Uterus (tissue), 4 donors: ENCODE measurements around the gene GP2. TPM values are rescaled to one million over a fixed set of nuclear protein-coding genes. Genes with fewer than 3 reads are reported as not detected.

Experiments
- DNase-seq, 2 donors: peaks; one replicate each; pipeline ENCODE4 v3.0.0-alpha.2; 2019 to 2020
- H3K27ac ChIP-seq, 2 donors: fragments of 200-600 bp; sonication (generic); 1 replicate in 1 of 2; 2 replicates in 1 of 2; pipeline ENCODE4 v1.5.1; 2016 to 2018
- H3K27me3 ChIP-seq, 2 donors: fragments of 200-600 bp; sonication (generic); one replicate each; pipeline ENCODE4 v1.5.1; 2018 to 2019; ENCODE audit warnings: control low read depth in 1 of 2
- H3K36me3 ChIP-seq, 2 donors: fragments of 200-600 bp; sonication (generic); one replicate each; pipeline ENCODE4 v1.5.1; 2019; ENCODE audit warnings: control low read depth in 1 of 2
- H3K4me1 ChIP-seq, 2 donors: fragments of 200-600 bp; sonication (generic); one replicate each; pipeline ENCODE4 v1.5.1; 2018 to 2019; ENCODE audit warnings: control low read depth in 1 of 2
- H3K4me3 ChIP-seq, 2 donors: fragments of 200-600 bp; sonication (generic); 1 replicate in 1 of 2; 2 replicates in 1 of 2; pipeline ENCODE4 v1.5.1; 2018 to 2019; ENCODE audit warnings: mild to moderate bottlenecking in 1 of 2
- H3K9me3 ChIP-seq, 2 donors: fragments of 200-600 bp; sonication (generic); one replicate each; pipeline ENCODE4 v1.5.1; 2019; ENCODE audit warnings: control low read depth in 1 of 2
- CTCF ChIP-seq, 4 experiments: fragments of 200-600 bp in 2 of 4; fragments of 450-650 bp in 2 of 4; sonication (generic) in 2 of 4; IDR thresholded peaks; one replicate each; pipeline ENCODE4 v1.5.1; 2016 to 2019; ENCODE audit warnings: antibody characterized with exemption in 4 of 4, mild to moderate bottlenecking in 2 of 4, moderate library complexity in 1 of 4
- POLR2A ChIP-seq, 2 donors: fragments of 450-650 bp; IDR thresholded peaks; one replicate each; pipeline ENCODE4 v1.6.1; 2016; ENCODE audit warnings: antibody characterized with exemption in 2 of 2, mild to moderate bottlenecking in 1 of 2, moderate library complexity in 1 of 2
- intact Hi-C: fragments of 100-400 bp; cut with DNase I; formaldehyde crosslinking; loops from one replicate; pipeline ENCODE4 v1.15.1; 2023; ENCODE audit warnings: low total_unique reads
- total RNA-seq, 4 donors: library from RNA; depleted of rRNA in 3 of 4; stranded (reverse); fragments of >200 nt in 3 of 4; gene quantifications; one replicate each; pipeline versions ENCODE4 v1.1.0 to v1.2.4, GENCODE V29; 2014 to 2023
- donor health status: DM: yes; HTN: yes; CAD: no.

Gene GP2
- total RNA-seq, 4 donors from 2014 or later: not detected

- no peak overlapping the region for H3K27ac ChIP-seq
- no peaks in the 10 kb centered on the region for H3K27me3 ChIP-seq
- H3K4me1 ChIP-seq: no peaks in the 10 kb centered on the region
- H3K9me3 ChIP-seq: no peaks in the 10 kb centered on the region
- no peak for DNase-seq
- H3K36me3 ChIP-seq: no peaks in the 10 kb centered on the region
- H3K4me3 ChIP-seq: no peak overlapping the region
- TF ChIP-seq CTCF (IDR thresholded peaks at IDR 0.05) (no peak), POLR2A (IDR thresholded peaks at IDR 0.05) (no peak)
- intact Hi-C loops: no loop called here
Measured at GRCh38 chr16:20359997-20360396, 32.7 kb upstream of the GP2 start.

- no peak overlapping the region for H3K4me3 ChIP-seq
- no peak overlapping the region for H3K27ac ChIP-seq
- H3K4me1 ChIP-seq: no peaks in the 10 kb centered on the region
- intact Hi-C loops: no loop called here
- no peaks in the 10 kb centered on the region for H3K9me3 ChIP-seq
- TF ChIP-seq POLR2A (IDR thresholded peaks at IDR 0.05): no peak
- no peak for TF ChIP-seq CTCF (IDR thresholded peaks at IDR 0.05)
- no peak for DNase-seq
- no peaks in the 10 kb centered on the region for H3K36me3 ChIP-seq
- no peaks in the 10 kb centered on the region for H3K27me3 ChIP-seq
Measured at GRCh38 chr16:20355114-20355782, 27.9 kb upstream of the GP2 start.

DNA sequence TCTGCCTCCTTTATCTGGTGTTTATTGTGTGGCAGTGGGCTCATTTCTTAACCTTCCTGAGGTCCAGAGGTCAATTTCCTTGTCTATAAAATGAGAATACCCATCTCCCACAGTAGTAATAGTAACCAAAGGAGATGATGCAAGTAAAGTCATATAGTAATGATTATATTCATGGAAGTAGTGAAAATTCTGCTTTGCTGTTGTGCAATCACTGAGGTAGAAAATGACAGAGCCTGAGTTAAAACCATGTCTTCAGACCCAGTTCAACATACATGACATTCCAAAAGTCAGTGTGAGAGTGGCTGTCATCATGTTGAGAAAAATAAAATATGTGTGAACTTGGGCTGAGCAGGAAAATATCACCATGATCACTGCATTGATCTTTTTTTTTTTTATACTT, 26.1 kb upstream of the GP2 start:
- Histone ChIP-seq H3K27me3 (no peaks in the 10 kb centered on the region), H3K9me3 (no peaks in the 10 kb centered on the region), H3K4me3 (no peak overlapping the region), H3K27ac (no peak overlapping the region), H3K4me1 (no peaks in the 10 kb centered on the region), H3K36me3 (no peaks in the 10 kb centered on the region)
- intact Hi-C loops: no loop called here
- TF ChIP-seq POLR2A (IDR thresholded peaks at IDR 0.05) (no peak), CTCF (IDR thresholded peaks at IDR 0.05) (no peak)
- no peak for DNase-seq

DNA sequence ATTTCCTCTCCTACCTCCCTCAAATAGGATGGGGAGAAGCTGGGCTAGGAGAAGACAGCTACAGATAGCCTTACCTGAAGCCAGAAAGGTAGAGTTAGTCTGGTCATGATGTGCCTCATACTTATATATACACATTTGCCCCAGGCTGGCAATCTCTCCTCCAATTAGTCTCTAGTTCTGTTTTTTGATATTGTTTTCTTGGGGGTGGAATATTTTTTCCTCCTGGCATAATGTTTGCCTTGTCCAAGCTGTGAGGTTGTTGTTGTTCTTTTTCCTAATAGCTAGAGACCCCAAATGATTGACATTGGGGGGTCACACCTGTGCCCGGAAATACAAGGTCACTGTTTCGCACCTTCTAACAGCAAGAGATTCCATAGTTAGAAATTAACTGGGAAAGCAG, 25.3 kb upstream of the GP2 start, which contains the start of gene UMOD:
Gene UMOD (minus strand): TSS at position 101 of the 400 bp plus-strand sequence. CDS start 1,978 bp downstream, outside the sequence.
- no peak for TF ChIP-seq CTCF (IDR thresholded peaks at IDR 0.05)
- no peak for TF ChIP-seq POLR2A (IDR thresholded peaks at IDR 0.05)

DNA sequence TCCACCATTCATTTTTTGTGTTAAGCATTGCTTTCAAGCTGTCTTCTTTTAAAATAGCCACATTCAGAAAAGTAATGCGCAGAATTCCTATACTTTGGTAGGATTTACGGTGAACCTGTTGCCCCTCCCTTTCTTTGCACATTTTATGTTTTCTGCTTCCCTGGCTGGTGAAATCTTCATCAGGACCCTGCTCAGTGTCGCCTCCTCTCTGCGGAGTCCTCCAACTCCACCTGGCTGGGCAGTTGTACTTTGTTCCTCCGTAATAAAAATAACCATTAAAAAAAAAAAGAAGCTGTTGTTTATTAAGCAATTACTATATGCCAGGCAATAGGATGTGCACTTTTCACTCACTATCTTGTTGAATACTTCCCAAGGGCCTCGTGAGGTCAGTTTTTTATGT, 22.3 kb upstream of the GP2 start:
- Histone ChIP-seq H3K4me1 (no peaks in the 10 kb centered on the region), H3K4me3 (no peak overlapping the region), H3K27ac (no peak overlapping the region), H3K9me3 (no peaks in the 10 kb centered on the region), H3K36me3 (no peaks in the 10 kb centered on the region), H3K27me3 (no peaks in the 10 kb centered on the region)
- intact Hi-C loops: no loop called here
- TF ChIP-seq CTCF (IDR thresholded peaks at IDR 0.05) (no peak), POLR2A (IDR thresholded peaks at IDR 0.05) (no peak)
- DNase-seq: no peak

More for the DNA sequence above, 25.3 kb upstream of the GP2 start, which contains the start of gene UMOD:
- H3K27ac ChIP-seq: no peak within 1 kb of the TSS
- no peaks in the 10 kb centered on the region for H3K27me3 ChIP-seq
- H3K36me3 ChIP-seq: no peaks in the 10 kb centered on the region
- intact Hi-C loops: no loop called here
- no peak for DNase-seq
- H3K4me1 ChIP-seq: no peaks in the 10 kb centered on the region
- H3K9me3 ChIP-seq: no peaks in the 10 kb centered on the region
- no peak within 1 kb of the TSS for H3K4me3 ChIP-seq
